8988T (cell line): ENCODE results near the gene RNF167.

Source experiments
- DNase-seq: peaks from one replicate; pipeline ENCODE4 v3.0.0; 2011

RNF167 gene

GRCh38 chr17:4939796-4940554, at the start of gene RNF167, which contains the start of gene SLC25A11:
Gene RNF167 (plus strand): TSS chr17:4940268. CDS start chr17:4940910, 642 bp downstream.
Gene SLC25A11 (minus strand): TSS chr17:4940046. CDS start chr17:4939910, 136 bp downstream.
- DNase-seq = peak; percentile 95

DNA sequence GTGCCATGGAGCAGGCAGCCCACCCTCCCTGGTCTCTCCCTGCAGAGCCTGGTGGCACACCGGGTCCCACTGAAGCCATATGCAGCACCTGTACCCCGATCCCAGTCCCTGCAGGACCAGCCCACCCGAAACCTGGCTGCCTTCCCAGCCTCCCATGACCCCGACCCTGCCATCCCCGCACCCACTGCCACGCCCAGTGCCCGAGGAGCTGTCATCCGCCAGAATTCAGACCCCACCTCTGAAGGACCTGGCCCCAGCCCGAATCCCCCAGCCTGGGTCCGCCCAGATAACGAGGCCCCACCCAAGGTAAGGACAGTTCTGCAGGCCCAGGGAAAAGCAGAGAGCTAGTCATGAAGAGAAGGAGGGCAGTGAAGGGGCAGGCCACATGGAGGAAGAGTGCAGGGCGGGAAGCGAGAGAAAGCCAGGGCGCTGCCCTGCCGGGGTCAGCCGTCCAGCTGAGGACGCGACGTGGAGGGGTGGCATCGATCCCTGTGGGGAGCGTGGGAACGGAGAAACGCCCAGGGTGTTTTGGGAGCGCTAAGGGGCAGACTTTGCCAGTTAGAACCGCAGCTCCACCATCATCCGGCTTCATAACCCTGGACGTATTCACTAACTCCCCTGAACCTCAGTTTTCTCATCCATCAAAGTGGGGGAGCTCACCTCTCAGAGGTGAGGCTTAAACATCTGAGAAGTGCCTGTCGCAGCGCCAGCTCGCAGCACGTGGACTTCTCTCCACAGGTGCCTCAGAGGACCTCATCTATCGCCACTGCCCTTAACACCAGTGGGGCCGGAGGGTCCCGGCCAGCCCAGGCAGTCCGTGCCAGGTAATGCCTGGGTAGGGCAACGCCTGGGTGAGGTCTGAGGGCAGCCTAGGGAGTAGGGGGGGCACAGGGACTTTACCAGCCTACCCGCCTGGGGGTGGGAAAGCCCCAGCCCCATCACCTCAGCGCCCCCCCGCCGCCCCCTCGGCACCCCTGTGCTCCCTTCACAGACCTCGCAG, 48.4 kb upstream of the RNF167 start:
- DNase-seq = no peak

DNA sequence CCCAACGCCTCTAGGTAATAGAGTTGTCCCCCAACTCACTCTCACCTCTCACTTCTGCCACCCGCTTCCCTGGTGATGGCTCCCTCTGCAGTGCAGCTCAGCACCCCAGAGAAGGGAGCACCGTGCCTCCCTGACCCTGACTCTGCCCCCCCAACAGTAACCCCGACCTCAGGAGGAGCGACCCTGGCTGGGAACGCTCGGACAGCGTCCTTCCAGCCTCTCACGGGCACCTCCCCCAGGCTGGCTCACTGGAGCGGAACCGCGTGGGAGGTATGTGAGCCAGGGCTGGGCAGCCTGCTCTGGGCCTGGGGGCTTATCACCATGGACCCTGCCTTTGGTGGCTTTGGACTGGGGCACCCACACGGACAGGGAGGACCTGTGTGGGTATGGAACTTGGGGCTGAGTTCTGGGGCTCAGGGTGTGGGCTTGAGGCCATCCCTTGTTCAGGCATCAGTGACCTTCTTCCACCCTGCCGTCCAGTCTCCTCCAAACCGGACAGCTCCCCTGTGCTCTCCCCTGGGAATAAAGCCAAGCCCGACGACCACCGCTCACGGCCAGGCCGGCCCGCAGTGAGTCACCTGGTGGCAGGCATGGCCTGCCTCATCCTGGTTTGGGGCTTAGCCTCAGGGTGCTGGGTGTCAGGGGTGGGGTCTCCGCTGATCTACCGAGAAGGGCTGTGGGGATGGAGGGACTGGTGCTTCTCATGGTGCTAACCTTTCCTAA, 47.4 kb upstream of the RNF167 start:
- DNase-seq = no peak

GRCh38 chr17:4893272-4893671, 46.8 kb upstream of the RNF167 start:
- no peak for DNase-seq

DNA sequence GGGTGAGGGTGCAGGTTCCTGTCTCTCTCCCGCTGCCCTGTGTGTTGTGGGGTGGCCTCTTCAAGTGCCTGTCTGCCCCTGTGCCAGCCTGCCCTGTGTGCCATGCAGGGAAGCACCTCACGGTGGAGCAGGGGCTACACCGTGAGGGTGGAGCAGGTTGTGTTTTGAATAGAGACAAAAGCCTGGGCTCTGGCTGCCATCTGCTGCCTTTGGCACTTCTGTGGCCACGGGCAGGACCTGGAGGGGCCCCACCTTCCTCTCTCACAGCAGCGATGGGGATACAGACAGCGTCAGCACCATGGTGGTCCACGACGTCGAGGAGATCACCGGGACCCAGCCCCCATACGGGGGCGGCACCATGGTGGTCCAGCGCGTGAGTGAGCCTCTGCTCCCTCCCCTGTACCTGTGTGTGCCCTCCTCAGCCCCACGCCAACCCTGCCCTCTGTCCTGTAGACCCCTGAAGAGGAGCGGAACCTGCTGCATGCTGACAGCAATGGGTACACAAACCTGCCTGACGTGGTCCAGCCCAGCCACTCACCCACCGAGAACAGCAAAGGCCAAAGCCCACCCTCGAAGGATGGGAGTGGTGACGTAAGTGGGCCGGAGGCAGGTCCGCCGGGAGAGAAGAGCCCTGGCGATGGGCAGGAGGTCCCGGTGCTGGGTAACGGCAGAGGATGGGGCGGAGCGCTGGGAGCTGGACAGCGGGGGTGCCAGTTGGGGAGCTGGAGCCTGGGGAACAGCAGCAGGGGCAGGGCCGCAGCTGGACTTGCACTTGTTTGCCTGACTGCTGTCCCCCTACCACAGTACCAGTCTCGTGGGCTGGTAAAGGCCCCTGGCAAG, 46.1 kb upstream of the RNF167 start:
- DNase-seq = no peak

DNA sequence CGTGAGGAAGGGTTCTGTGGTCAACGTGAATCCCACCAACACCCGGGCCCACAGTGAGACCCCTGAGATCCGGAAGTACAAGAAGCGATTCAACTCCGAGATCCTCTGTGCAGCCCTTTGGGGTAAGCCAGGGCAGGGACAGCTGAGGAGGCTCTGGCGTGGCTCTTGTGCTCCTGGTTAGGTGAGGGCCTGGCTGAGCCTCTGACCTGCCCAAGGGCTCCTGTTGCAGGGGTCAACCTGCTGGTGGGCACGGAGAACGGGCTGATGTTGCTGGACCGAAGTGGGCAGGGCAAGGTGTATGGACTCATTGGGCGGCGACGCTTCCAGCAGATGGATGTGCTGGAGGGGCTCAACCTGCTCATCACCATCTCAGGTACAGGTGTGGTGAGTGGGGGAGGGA, 44.9 kb upstream of the RNF167 start:
- no peak for DNase-seq

- DNase-seq = peak; percentile 66
These were observed 44.3 kb upstream of the RNF167 start for GRCh38 chr17:4895657-4896331.

DNA sequence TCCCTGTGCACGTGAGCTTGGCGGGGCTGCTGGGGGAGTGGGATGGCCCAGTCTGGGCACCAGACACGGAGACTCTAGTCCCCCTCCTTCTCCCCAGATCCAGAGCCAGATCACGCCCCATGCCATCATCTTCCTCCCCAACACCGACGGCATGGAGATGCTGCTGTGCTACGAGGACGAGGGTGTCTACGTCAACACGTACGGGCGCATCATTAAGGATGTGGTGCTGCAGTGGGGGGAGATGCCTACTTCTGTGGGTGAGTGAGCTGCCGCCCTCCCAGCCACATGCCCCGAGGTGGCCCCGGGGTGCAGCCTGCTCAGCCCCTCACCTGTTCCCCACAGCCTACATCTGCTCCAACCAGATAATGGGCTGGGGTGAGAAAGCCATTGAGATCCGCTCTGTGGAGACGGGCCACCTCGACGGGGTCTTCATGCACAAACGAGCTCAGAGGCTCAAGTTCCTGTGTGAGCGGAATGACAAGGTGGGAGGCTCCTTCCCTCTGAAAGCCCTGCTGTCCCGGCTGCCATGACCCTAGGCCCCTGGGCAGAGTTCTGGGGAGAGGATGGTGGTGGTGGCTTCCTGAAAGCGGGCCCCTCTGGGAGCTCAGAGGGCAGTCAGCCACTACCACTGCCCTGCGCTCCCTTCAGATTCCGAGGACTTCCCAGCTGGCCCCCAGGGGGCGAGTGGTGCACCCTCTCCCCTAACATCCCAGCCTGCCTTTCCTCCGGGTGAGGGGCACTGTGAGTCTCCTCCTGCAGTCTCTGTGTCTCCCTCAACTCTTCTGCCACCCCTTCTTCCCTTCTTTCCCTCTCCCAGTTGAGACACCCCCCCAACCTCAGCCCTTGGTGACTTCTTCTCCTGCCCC, 43.5 kb upstream of the RNF167 start:
- DNase-seq = no peak

DNA sequence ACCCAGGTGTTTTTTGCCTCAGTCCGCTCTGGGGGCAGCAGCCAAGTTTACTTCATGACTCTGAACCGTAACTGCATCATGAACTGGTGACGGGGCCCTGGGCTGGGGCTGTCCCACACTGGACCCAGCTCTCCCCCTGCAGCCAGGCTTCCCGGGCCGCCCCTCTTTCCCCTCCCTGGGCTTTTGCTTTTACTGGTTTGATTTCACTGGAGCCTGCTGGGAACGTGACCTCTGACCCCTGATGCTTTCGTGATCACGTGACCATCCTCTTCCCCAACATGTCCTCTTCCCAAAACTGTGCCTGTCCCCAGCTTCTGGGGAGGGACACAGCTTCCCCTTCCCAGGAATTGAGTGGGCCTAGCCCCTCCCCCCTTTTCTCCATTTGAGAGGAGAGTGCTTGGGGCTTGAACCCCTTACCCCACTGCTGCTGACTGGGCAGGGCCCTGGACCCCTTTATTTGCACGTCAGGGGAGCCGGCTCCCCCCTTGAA, 42.8 kb upstream of the RNF167 start:
- DNase-seq = no peak

DNA sequence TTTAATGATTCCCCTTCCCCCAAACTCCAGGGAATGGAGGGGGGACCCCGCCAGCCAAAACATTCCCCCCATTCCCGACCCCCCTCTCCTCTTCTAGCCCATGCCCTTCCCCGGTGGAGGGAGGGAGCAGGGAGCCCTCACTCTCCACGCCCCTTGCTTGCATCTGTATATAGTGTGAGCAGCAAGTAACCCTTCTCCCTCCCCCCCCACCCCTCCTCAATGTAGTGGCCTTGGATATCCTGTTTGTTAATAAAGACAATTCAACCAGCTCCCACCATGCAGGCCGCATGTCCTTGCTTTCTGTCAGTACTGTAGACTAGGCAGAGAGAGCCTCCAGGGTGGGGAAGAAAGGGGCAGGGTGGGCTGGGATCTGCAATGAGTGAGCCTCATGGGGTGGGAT, 42.3 kb upstream of the RNF167 start:
- DNase-seq = no peak

DNA sequence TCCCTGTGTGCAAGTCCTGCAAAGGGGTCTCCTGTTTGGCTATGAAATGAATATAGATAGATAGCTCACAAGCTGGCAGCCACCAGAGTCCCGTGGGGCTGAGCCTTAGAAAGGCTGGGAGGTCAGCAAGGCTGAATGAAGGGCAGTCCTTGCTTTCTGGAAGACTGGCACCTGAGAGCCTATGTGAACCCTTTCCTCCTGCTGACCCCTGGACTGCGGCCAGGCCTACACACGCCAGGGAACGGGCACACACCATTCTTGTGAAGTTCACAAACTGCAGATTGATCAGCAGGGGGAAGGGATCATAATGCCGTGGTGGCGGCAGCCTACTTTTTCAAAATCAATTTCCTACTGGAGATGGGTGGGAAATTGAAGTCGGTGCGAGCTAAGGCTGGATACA, 41.7 kb upstream of the RNF167 start:
- no peak for DNase-seq

DNA sequence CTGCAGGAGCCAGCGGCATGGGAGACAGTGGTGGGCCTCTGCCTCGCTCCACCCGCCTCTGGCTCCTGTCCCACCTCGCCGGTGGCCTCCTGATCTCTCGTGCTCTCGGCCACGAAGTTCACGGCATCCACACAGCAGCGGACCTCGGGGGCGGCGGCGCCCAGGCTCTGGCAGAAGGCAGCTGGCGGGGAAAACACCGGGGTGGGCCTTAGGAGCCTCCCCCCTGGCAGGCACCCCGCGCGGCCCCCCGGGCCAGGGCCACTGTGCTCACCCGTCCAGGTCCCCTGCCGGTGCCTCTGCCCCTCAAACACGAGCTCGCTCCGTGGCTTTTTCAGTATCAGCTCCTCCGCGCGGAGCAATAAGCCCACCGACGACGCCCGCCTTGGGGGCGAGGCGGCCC, 41.1 kb upstream of the RNF167 start:
- DNase-seq = no peak

DNA sequence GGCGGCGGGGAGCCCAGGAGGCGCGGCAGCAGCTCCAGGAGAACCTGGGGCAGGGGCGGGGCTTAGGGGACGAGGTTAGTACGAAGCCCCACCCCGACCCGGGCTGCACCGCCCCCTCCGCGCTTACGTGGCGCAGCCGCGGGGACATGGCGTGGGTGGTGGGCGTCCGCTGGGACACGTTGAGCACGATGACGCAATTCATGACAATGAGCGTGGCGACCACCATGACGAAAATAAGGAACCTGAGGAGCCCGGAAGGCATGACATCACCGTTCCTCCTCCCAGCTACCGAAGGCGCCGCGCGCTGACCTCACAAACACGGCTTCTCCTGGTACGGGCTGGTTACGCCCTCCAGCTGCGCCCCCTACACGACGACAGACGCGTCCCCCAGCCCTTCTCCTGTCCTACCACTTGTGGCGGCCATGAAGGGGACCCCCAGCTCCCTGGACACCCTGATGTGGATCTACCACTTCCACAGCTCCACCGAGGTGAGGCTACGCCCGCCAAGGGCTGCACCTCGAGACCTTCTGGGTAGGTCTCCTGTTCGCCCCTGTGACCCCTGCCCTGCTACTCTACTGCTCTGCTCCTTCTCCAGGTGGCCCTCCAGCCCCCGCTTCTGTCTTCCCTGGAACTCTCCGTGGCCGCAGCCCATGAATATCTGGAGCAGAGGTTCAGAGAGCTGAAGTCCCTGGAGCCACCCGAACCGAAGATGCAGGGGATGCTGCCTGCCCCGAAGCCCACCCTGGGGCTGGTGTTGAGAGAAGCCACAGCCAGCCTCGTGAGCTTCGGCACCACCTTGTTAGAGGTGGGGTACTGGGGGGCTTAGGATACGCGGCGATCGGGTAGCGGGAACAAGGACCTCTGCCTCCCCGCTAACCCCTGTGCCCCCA, 40.5 kb upstream of the RNF167 start, which contains the start of gene C17orf107:
C17orf107 (plus strand) TSS at position 196 of the 890 bp plus-strand sequence; CDS start at position 423, 227 bp downstream.
- no peak for DNase-seq

DNA sequence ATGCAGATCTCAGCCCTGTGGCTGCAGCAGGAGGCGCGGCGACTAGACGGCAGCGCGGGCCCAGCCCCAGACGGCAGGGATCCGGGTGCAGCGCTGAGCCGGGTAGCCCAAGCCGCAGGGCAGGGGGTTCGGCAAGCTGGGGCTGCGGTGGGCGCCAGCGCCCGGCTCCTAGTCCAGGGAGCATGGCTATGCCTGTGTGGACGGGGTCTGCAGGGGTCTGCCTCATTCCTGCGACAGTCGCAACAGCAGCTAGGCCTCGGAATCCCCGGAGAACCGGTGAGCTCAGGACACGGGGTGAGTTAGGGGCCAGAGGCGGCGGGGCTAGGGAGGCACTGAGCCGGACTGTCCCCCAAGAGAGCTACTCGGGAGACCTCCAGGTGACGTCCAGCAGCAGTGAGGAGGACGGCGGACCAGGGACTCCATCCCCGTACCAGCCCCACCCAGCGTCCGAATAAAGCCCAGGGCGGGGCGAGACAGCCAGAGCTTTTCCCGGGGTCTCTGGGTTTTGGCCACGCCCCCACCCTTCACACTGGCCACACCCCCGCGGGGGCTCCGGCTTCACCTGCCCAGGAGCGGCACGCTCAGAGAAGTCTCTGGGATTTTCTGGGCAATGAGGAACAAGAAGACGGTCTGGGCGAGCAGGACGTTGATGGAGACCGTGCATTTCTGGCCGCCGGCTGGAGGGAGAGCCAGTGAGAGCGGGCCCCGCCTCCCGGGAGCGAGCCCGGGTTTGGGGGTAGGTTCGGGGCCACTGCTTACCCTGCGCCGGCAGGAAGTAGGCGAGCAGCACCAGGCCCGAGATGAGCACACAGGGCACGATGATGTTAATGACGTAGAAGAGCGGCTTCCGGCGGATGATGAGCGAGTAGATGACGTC, 39.6 kb upstream of the RNF167 start:
- no peak for DNase-seq

GRCh38 chr17:4901108-4901647, 38.9 kb upstream of the RNF167 start:
- peak; percentile 18 for DNase-seq

GRCh38 chr17:4901648-4902344, 38.3 kb upstream of the RNF167 start:
- DNase-seq = no peak

GRCh38 chr17:4902540-4902939, 37.5 kb upstream of the RNF167 start:
- no peak for DNase-seq
